HG03280 (cell line): ENCODE results near the gene LTO1.
"Not testable (repeated sequence)": the region's sequence is repeated elsewhere in the genome, so short reads cannot be mapped to it uniquely, and the experiment has no call there.

Source experiments
- ATAC-seq: cut with Tn5 transposase; IDR thresholded peaks from one replicate; pipeline ENCODE4 v1.9.1; 2021; ENCODE audit warnings: mild to moderate bottlenecking, moderate library complexity; ENCODE audit not compliant: unreplicated experiment

The LTO1 gene

DNA sequence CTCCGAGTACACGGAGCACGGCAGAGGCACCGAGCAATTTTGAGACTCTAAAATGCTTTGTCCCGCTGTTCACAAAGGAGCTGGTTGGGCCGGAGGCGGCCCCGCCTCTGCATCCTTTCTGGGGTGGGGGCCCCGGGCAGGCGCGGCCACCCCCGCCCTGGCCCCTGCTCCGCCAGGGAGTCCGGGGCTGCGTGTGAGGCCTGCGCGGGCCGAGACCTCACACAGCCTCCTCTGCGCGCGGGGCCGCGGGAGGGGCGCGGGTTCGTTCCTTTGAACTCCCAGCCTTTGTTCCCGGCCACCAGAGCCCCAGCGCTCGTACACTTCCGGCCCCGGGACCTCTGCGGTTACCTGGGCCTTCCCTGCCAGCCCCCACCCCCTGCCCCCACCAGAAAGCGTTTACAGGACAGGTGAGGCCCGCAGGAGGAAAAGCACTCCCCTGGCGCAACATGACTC is 27.1 kb upstream of the LTO1 start:
- no peak for ATAC-seq

DNA sequence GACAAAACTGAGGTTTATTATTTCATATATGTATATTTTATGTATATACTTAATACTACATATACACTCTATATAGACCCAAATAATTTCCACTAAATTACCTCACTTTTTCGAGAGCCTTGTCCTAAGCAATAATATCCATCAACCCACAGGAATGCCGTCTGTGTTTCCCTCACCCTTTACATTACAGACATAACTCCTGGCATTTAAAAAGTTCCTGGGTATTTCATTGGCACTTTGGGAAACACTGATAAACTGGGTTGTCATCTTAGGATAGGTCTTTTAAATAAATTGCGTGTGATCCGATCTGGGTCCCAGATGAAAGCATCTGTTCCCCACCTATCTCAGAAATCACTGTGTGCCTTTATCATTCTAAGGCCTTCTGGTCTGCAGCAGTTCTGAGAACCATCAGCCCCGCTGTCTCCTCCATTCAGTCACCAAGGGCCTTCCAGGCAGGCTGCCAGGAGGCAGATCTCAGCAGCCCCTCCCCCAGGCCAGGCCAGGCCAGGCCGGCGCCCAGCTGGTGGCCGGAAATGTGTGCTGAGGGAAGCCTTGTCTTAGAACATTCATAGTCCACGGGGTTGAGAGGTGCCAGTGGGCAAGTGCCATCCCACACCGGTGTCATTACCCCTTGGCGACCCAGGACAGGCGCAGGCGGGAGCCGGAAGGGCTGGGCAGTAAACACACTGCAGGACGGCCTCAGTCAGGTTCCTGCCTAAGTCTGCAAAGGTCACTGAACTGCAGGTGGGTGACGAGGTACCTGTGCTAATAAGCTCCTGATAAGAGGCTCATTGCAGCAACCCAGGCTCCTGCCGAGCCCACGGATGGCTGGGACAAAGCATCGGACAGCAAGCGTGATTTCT is 25.4 kb upstream of the LTO1 start:
- ATAC-seq, result no peak

DNA sequence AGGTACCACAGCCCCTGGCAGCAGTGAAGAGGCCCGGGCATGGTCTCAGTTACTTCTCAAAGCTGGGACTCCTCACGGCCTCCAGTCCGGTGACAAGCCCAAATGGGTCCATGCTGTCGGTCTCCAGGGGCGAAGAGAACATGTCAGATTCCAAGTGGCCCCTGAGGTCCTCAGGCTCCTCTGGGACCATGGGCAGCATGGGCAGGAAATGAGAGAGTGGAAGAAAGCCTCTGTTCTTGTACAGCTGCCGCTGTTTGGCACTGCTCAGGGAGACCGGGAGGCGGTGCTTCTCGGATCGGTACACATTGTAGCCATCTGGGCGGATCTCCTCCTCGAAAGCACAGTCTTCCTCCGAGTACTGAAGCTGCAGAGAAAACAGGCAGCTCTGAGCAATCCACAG is 24.1 kb upstream of the LTO1 start:
- no peak for ATAC-seq

DNA sequence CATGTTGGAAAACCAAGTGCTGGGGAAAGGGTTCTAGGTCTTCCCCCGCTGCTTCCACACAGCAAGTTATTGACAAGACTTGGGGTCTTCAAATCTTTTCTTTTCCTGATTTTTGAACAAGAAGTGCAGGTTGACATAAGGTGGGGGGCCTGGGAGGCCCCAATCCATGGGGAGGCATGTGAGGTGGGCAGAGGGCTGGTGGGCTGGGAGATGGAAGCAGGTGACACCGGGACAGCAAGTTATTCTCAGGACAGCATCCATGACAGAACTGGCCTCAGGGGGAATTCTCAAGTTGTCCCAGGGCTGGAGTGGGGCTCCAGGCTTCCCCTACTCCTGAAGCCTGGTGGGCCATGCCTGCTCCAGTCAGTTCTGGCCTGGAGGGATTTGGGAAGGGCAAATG is 23.2 kb upstream of the LTO1 start:
- ATAC-seq, result no peak

DNA sequence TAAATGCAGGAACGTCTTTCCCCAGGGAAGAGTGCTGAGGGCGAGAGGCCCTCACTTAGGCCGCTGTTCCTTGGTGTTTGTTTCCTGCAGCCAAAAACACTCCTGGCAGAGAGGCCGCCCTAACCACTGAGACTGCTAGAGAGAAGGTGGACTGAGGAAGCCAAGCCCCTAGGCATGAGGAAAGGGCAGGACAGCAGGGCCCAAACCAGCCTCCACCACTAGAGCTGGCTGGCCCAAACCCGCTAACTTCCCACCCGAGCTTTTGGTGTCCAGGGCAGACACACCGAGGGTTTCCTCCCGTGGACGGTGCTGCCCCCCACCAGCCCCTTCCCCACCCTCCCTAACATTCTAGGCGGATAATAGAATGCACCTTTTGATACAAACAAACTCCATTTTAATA is 22.7 kb upstream of the LTO1 start:
- ATAC-seq, result no peak

DNA sequence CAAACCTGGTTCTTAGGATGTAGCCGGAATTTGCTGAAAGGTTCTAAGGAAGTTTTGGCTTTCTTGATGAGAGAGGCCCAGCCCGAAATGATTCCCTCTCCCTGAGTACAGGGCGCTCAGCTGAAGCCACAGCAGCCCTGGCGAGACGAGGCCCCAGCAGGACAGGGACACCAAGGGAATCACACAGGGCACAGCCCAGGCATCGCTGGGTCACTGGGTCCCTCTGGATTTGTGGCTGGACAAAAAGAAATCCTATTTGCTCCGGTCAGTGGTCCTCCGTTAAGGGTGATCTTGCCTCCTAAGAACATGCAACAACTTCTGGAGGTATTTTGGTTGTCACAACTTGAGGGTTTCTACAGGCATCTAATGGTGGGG is 22.3 kb upstream of the LTO1 start:
- ATAC-seq, result no peak

DNA sequence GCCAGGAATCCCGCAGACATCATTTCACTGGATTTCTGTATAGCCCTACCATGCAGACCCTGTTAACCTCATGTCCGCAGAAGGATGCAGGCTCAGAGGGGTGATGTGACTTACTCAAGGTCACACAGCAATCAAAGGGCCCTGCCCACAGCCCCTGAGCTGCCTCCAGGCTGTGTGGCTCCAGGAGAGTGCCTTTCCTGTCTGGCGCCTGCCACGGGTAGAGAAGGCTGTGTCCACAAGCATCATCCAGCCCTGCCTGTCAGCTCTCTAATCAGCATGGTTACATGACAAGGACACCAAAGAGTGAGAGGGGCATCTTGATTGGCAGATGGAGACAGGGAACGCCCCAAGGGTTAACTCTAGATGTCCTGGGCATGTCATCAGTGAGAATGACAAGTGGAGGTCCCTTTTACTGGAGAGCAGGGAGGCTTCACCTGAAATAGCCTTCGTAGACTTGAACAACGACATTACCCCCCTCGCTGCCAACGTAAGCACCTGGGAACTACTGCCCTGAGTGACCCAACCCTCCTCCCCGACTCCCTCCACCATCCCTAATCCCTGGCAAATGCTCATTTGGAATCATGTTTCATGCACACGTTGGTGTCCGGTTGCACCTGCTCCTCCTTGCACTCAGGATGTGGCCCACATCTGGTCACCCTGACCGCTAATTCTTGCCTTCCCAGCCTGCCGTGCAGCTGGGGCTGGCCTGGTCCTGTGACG is 21.8 kb upstream of the LTO1 start:
- no peak for ATAC-seq

DNA sequence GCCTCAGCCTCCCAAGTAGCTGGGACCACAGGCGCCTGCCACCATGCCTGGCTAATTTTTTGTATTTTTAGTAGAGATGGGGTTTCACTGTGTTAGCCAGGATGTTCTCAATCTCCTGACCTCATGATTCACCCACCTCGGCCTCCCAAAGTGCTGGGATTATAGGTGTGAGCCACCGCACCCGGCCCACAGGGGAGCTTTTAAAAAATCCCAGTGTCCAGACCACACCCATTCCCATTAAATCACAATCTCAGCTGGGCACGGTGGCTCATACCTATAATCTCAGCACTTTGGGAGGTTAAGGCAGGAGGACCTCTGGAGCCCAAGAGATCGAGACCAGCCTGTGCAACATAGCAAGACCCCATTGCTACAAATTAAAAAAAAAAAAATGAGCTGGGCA is 20.8 kb upstream of the LTO1 start:
- ATAC-seq, result not testable (repeated sequence)

DNA sequence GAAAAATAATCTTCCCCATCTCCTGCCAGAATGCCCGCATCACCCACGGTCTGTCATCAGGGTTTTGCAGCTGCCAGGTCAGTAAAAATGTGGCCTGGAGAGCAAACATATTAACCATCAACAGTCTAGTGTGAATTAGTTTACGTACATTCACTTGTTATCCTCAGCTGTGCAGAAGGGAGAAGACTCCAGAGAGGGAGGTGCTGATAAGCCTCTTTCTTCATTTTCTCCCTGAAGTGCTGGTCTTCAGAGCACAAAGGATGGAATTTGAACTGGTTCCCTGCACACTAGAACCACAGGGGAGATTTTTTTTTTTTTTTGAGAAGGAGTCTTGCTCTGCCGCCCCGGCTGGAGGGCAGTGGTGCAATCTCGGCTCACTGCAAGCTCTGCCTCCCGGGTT is 20.4 kb upstream of the LTO1 start:
- ATAC-seq, result no peak

DNA sequence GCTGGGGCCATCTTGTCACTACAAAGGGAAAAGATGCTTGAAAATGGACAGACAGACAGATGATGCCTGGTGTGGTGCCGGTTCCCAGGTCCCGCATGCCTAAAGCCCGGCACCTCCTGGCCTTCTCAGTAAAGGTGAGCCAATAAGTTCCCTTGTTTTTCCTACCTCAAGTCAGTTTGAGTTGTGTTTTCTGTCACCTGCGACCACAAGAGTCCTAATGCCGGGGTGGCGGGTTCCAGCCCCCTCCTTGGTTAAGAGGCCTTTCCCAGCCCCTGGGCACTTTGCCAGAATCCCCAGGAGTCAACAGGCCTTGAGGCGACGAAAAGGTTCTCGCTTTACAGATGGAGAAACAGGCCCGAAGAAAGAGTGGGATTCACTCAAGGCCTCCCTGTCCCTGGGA is 19.6 kb upstream of the LTO1 start:
- ATAC-seq, result no peak

DNA sequence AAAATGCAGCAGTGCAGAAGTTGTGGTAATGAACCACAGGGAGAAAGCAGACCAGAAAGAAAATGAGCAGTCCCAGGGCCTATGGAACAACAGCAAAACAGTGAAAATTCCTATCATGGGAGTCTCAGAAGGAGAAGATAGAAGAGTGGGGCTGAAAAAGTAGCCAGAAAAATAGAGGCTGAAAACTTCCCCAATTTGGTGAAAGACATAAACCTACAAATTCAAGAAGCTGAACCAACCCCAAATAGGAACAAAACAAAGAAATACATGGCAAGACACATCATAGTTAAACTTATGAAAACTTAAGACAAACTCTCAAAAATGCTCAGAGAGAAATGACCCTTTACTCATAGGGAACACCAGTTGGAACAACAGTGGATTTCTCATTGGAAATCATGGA is 17.3 kb upstream of the LTO1 start:
- no peak for ATAC-seq

DNA sequence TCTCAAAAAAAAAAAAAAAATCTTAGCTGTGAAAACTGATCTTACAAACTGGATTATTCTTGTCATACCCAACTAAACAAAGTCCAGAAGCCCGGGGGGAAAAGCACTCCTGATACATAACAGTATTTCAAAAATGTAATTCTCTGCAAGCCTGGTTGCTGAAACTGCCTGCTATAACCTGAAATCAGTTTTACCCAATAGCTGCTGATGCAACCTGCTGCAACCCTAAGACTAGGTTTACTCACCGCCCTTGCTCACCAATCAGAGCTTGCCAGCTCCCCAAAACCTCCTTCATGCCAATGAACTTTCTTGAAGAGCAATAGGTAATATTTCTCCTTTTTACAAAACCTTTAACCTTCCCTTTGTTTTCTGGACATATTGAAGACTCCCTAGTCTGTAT is 16.3 kb upstream of the LTO1 start:
- no peak for ATAC-seq

DNA sequence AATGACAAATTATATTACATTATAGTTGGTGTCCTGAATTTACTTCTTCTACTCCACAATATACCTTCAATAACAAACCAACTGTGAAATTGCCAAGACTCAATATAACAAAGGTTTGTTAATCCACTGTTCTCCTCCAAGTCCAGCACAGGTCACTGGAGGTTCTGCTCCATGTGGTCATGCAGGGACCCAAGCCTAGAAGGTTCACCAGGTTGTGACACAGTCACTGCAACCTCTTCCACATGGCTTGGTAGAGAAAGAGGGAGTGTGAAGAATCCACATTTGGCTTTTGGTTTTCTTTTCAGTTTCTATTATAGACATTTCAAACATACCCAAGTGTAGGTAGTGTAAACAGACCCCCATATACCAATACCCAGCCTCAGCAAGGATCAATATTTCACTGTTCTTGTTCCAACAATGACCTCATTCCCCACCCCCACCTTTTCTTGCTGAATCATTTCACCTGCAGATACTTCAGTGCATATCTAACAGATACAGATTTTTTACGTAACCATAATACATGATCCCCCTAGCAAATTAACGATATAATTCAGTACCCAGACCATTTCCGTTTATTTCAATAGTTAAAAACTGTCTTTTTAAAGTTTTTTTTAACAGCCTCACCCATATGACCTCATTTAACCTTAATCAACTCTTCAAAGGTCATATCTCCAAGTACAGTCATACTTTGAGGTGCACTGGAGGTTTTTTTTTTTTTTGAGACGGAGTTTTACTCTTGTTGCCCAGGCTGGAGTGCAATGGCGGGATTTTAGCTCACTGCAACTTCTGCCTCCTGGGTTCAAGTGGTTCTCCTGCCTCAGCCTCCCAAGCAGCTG is 14.5 kb upstream of the LTO1 start:
- ATAC-seq, result no peak

DNA sequence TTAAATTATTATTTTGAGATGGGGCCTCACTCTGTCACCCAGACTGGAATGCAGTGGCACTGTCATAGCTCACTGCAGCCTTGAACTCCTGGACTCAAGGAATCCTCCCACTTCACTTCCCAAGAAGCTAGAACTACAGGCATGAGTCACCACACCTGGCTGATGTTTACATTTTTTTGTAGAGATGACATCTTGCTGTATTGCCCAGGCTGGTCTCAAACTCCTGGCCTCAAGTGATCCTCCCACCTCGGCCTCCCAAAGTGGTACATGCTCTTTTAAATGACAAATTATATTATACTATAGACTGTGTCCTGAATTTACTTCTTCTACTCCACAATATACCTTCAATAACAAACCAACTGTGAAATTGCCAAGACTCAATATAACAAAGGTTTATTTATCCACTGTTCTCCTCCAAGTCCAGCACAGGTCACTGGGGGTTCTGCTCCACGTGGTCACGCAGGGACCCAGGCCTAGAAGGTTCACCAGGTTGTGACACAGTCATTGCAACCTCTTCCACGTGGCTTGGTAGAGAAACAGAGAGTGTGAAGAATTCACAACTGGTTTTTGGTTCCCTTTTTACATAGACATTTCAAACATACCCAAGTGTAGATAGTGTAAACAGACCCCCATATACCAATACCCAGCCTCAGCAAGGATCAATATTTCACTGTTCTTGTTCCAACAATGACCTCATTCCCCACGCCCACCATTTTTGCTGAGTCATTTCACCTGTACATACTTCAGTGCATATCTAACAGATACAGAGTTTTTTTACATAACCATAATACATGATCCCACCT is 13.0 kb upstream of the LTO1 start:
- ATAC-seq, result not testable (repeated sequence)

DNA sequence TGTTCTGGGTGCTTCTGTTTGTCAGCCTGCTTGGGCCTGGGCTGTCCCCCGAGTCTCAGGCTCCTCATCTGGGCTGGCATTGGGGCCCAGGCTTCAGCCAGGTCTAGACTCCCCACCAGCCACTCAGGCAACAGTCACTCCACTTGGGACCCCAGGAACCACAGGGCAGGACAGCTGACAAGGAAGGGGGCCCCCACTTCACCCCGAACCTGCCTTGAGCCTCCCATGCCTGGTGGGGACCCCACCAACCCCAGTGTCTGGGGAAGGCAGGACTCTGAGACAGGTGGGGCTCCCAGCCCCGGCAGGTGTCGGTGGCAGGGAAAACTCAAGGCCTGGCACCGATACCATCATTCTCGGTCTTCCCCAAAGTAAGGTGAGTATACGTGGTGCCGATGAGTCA is 11.7 kb upstream of the LTO1 start:
- ATAC-seq, result no peak

DNA sequence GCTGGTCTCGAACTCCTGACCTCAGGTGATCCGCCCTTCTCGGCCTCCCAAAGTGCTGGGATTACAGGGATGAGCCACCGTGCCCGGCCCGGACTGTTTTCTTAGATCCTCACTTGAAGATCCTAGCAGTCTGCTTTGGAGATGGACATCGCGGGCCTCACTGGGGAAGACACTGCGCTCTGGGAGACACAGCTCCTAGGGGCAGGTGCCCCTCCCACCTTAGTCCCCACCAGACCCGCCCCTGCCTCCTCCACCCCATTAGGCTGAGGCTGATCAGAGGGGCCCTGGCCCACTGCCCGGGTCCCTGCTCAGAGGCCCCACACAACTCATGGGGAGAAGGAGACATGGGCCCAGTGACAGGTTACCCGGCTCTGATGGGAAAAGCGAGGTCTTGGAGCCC is 11.3 kb upstream of the LTO1 start:
- ATAC-seq, result no peak

DNA sequence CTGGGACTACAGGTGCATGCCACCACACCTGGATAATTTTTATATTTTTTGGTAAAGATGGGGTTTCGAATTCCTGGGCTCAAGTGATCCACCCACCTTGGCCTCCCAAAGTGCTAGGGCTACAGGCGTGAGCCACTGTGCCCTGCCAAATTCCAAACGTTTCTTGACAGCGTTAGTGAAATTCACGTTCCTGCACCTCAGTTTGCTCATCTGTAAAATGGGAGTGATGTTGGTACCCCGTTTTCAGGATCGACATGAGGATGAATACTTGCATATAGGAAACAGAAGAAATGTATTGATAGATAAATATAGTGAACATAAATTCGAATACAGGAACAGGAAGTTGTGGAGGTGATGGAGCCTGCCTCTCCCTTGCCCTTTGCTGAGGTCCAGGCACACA is 10.2 kb upstream of the LTO1 start:
- ATAC-seq, result no peak

DNA sequence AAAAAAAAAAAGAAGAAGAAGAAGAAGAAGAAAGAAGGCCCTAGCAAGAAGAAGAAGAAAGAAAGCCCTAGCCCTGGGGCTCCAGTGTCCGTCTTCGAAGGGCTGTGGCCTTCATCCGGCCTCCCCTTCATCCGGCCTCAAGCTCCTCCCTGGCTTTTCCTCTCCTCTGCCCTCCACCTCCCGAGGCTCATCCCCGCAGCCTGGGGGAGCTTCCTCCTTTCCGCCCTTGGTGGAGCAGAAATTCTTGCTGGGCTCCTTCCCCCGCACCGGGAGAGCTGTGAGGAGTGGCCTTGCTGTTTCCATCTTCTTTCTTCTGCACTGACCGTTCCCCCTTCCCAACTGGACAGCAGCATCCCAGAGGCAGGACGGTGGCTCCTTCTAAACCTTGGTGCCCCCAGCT is 9.5 kb upstream of the LTO1 start:
- no peak for ATAC-seq

DNA sequence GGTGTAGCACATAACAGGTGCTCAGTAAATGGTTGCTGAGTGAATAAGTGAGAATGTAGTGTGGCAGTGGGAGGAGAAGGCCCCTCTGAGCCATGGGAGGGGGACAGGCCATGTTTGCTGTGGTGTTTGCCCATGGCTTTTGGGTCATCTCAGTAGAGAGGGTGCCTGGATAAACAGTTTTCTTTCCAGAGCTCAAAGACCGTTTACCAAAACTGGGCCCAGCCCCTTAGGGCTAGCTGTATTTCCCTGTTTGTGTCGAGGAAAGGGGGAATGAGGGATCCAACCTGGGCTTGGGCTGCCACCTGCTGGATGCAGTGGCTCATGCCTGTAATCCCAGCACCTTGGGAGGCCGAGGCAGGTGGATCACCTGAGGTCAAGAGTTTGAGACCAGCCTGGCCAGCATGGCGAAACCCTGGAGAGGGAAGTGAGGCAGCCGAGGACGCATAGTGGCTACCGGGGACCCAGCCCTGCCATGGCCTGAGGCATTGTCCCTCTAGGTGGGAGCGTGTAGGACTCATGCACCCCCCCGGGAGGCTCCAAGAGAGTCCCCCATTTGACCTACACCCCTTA is 8.7 kb upstream of the LTO1 start:
- no peak for ATAC-seq

DNA sequence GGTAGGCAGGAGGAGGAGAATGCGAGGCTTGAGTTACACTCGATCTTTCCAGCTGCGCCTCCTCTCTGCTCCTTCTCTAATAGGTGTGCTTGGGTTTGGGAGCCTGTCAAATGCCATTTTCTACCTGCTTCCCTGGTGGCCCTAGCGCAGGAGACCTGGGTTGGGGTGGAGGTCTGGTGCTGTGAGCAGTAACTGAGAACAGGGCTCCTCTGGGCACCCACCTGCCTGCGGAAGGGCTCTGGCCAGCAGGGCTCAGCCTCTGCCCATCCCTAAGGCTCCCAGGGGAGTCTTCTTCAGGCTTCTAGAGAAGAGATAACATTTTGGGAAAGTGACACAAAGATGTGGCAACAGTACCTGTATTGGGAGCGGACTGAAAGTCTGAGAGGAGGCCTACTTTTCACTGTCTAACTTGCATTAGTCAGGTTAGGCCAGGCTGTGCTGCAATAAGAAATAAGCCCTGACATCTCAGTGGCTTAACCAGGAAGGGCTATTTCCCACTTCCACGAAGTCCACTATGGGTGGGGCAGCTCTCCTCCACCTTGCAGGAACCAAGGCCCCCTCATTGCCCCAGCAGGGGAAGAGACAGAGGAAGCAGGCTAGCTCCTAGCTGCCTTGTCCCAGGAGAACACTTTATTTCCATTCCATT is 7.7 kb upstream of the LTO1 start:
- no peak for ATAC-seq
